Measurements from ENCODE around the gene NYAP2.

DNA sequence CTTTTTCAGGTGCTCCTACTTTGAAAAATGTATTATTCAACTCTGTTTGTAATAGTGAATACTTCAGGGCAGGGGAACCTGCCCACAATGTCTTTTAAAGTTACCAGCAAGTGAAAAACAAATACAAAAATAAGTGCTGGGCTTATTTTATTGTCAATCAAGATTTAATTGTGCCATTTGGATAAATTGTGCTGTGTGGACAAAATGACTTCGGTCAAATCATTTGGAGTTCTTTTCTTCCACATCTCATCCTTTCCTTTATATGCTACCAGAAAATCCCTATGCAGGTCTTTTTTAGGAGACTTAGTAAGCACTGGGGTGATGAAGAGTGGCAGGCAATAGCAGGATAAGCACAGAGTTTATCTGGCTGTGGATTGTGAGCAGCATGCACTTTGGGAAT is 63.9 kb downstream of the NYAP2 start:
- TF ChIP-seq GATA2 (IDR thresholded peaks at IDR 0.05; ENCODE audit: low read depth, low read length) (no peak), GATA3 (IDR thresholded peaks at IDR 0.05; ENCODE audit: low read depth, low read length) (no peak)
